AG09309 (cell line): Measurements from ENCODE around the gene UBQLNL.

Source experiments
- DNase-seq: peaks from one replicate; pipeline ENCODE4 v3.0.0-alpha.2; 2010; ENCODE audit warnings: low read depth
- H3K4me3 ChIP-seq: 2 replicates; pipeline ENCODE4 v1.5.1; 2011; ENCODE audit warnings: mild to moderate bottlenecking, low read depth, low read length, moderate library complexity; ENCODE audit not compliant: control insufficient read depth
- TF ChIP-seq, protein P1 (sequence below): IDR thresholded peaks from 2 replicates; pipeline ENCODE4 v1.5.1; 2011; ENCODE audit warnings: mild to moderate bottlenecking, low read depth, low read length, inconsistent platforms; ENCODE audit not compliant: insufficient read depth, control insufficient read depth; ENCODE audit errors: missing control alignments

The UBQLNL gene

DNA sequence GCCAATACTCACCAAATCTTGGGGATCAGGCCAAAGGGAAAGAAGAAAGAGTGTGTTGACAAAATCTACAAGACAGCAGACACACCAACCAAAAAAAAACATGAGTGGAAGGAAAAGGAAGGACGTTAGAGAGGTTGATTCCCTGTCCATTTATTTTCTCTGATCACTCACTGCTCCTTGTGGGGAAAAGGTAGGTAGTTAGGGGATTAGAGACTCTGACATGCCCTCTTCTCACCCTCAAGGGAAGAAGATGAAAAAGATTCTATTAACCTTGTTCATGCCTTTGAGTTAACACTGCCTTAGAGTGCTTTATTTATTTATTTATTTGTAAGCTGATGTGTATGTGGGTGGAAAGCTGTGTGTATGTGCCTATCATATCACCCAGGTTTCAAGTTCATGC is 31.9 kb upstream of the UBQLNL start, which contains the start of gene OR52H1:
OR52H1 (minus strand) TSS at position 101 of the 400 bp plus-strand sequence. CDS start 3,035 bp downstream, outside the sequence.
- DNase-seq = no peak
- TF ChIP-seq, protein P1, sequence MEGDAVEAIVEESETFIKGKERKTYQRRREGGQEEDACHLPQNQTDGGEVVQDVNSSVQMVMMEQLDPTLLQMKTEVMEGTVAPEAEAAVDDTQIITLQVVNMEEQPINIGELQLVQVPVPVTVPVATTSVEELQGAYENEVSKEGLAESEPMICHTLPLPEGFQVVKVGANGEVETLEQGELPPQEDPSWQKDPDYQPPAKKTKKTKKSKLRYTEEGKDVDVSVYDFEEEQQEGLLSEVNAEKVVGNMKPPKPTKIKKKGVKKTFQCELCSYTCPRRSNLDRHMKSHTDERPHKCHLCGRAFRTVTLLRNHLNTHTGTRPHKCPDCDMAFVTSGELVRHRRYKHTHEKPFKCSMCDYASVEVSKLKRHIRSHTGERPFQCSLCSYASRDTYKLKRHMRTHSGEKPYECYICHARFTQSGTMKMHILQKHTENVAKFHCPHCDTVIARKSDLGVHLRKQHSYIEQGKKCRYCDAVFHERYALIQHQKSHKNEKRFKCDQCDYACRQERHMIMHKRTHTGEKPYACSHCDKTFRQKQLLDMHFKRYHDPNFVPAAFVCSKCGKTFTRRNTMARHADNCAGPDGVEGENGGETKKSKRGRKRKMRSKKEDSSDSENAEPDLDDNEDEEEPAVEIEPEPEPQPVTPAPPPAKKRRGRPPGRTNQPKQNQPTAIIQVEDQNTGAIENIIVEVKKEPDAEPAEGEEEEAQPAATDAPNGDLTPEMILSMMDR = no peak

DNA sequence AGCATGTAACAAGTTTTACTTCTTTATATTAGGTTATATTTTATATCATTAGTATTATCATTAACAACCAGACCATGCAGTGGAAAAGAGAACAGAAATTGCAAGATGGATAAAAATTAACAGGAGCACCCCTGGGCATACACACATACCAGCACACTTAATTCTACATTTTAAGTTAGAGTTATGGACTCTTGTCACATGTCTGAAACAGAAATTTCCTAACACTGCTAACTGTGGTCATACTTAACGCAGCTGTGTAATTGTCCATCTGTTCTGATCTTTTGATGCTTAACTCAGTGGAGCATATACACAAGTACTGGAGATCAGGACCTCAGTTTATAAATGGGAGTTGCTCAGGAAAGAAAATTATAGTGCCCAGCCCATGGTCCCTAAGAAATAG is 31.5 kb upstream of the UBQLNL start:
- no peak for DNase-seq
- TF ChIP-seq, protein P1 = no peak
- no peak overlapping the region for H3K4me3 ChIP-seq

More for the DNA sequence above, 31.9 kb upstream of the UBQLNL start, which contains the start of gene OR52H1:
- no peak within 1 kb of the TSS for H3K4me3 ChIP-seq

DNA sequence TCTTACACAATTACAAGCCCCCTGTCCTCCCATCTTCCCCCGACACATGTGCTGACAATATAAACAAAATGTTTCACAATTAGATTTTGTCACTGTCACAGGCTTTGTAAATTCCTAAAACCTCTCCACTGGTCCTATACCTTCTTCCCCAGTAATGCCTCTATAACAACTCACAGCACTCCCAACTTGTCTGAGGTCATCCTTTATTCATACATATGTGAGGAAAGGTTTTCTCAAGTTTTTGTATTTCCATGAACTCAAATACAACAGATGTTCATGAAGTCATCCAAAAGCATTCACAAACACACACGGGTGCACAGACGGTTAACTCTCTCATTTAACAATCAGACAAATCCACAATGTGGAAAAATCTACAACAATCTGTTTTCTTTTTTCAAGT is 30.0 kb upstream of the UBQLNL start:
- TF ChIP-seq, protein P1 = no peak
- H3K4me3 ChIP-seq = no peak overlapping the region
- DNase-seq = no peak

DNA sequence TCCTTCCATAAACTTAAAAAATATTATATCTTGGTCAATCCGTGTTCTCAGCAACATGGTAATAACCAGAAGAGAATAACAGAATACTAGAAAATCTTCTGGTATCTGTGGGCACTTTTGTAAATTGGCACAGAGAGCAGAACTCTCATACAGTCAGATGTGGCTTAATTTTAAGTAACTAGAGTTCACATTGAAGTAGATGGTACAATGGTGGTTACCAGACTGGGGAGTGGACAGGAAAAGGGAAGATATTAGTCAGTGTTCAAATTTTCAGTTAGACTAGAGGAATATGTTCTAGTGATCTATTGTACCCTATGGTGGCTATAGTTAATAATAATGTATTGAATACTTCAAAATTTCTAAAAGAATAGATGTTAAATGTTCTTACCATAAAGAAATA is 24.9 kb upstream of the UBQLNL start:
- TF ChIP-seq, protein P1 = no peak
- no peak for DNase-seq
- no peak overlapping the region for H3K4me3 ChIP-seq

GRCh38 chr11:5536482-5536881 is 20.0 kb upstream of the UBQLNL start:
- H3K4me3 ChIP-seq = no peak overlapping the region
- TF ChIP-seq, protein P1 = no peak
- no peak for DNase-seq

GRCh38 chr11:5534046-5534445 is 17.5 kb upstream of the UBQLNL start:
- TF ChIP-seq, protein P1 = no peak
- H3K4me3 ChIP-seq = no peak overlapping the region
- no peak for DNase-seq
